GM21515 (cell line): ENCODE measurements around the gene UNC119.

Experiments used
- ATAC-seq: cut with Tn5 transposase; IDR thresholded peaks from one replicate; pipeline ENCODE4 v1.9.1; 2021; ENCODE audit not compliant: unreplicated experiment

Gene UNC119

DNA sequence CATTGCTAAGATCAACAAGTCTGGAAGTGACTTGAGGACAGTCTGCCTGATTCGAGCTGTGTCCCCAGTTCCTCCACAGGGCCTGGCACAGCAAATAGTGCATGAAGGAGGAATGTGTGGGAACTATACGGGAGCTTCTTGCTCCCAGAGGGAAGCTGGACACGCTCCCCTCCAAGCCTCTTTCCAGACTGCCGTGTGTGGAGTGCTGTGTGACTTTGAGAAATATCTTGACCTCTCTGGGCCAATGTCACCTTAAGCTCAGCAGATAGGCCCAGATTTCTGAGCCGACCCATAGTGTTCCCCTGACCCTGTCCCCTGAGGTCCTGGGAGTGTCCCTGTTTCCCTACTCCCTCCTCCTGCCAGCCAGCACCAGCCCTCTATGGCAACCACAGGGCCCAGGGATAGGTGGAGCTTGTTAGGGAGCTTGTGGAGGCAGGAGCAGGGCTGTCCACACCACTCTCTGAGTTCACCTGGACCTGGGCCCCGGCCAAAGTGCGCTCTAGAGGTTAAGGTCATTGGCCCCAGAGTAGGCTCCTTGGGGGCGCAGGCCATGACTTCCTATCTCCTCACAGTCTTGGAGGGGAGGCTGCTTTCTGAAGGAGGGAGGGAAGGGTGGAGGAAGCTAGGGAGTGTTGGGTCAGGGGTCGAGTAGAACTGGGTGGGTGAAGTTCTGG, 52.6 kb downstream of the UNC119 start:
- ATAC-seq: no peak

DNA sequence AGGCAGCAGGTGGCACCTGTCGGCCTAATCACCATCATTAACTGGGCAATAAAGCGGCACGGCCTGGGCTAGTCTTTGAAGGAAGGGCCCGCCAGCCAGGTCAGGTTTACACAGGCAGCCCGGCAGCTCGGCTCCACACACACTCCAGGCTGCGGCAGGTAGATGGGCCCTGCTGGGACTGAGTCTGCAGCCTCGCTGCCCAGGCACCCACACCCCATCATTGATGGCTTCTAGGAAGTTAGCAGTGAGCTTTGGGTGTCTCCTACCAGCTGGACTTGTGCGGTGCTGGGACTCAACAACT, 53.1 kb downstream of the UNC119 start:
- ATAC-seq: no peak

DNA sequence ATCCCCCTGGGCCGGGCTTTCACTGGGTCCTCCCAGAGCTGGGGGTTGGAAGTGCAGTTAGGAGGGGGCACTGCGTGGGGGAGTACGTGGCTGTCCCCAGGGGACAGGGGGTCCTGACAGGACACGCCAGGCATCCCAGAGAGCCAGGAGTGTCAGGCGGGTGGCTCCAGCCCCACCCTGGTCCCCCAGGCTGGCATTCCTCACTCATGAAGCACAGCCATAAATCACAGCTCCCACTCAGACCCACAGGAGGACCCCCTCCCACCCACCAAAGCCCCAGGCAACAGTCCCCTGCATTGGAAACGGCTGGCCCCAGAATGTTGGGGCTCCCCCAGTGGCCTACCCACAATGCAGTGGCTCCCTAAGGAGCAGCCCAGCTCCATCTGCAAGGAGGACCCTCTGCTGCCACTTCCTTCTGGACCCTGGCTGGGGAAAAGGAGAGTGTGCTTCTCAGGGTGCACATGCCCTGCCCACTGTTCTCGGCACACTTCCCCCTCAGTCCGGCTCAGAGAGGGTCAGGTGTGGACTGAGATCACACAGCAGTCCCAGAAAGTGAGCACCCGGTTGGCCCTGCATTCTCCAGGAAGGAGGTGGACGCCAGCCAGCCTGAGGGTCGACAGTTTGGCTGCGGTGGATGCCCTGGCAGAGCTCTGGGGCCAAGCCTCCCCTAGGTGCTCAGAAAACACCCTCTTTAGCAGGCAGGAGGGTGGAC, 53.6 kb downstream of the UNC119 start:
- no peak for ATAC-seq

DNA sequence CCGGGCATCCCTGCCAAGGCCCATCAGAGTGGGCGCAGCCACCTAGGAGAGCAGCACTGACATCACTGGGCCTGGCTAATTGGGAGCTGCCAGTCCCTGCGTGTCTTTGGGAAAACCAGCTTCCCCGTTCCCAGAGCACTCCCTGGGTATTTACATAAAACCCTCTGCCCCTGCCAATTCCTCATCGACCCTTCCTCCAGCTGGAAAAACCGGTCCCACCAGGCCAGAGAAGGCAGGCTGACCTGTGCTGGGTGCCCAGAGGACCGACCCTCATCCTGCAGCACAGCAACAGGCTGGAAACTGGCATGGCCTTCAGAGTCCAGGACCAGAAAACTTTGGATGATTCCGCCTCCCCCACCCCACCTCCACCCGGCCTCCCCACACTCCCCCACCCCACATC, 54.5 kb downstream of the UNC119 start:
- no peak for ATAC-seq
